MCF 10A (cell line): ENCODE results near the gene HIVEP1. TPM values are rescaled to one million over a fixed set of nuclear protein-coding genes. Genes with fewer than 3 reads are reported as not detected.

ENCODE experiments used
- BruUV-seq: library from RNA; stranded (reverse); fragments of 400-500 nt; replicated peaks from 2 replicates; lab custom pipeline; 2021; lab: Mats Ljungman, UMichigan
- CTCF ChIA-PET: fragments of 300-600 bp; sonication (Branson Sonifier 250); formaldehyde crosslinking; extraction: SDS; loops from one replicate; lab custom pipeline; 2021; ENCODE audit warnings: antibody characterized with exemption, inconsistent platforms; lab: Yijun Ruan, JAX
- POLR2A ChIA-PET: fragments of 300-600, 350-650 bp; sonication (Branson Sonifier 250); formaldehyde crosslinking; extraction: SDS; loops from one replicate; lab custom pipeline; 2020; ENCODE audit warnings: antibody characterized with exemption, inconsistent platforms; lab: Yijun Ruan, JAX
- DNase-seq: peaks from one replicate; pipeline ENCODE4 v3.0.0-alpha.2; 2018; ENCODE audit not compliant: unreplicated experiment
- H3K27ac Mint-ChIP-seq: one replicate; pipeline ENCODE4 v1.8.0; 2022; ENCODE audit warnings: mild to moderate bottlenecking, low read depth, mixed read lengths; ENCODE audit not compliant: unreplicated experiment
- H3K27me3 Mint-ChIP-seq: one replicate; pipeline ENCODE4 v1.8.0; 2022; ENCODE audit warnings: mixed read lengths; ENCODE audit not compliant: insufficient read depth, unreplicated experiment
- H3K36me3 Mint-ChIP-seq: one replicate; pipeline ENCODE4 v1.8.0; 2022; ENCODE audit warnings: mild to moderate bottlenecking, moderate library complexity, mixed read lengths; ENCODE audit not compliant: insufficient read depth, unreplicated experiment
- H3K4me1 Mint-ChIP-seq: one replicate; pipeline ENCODE4 v1.8.0; 2022; ENCODE audit warnings: mixed read lengths; ENCODE audit not compliant: insufficient read depth, unreplicated experiment
- H3K4me3 Mint-ChIP-seq: one replicate; pipeline ENCODE4 v1.8.0; 2022; ENCODE audit warnings: mild to moderate bottlenecking, moderate library complexity, mixed read lengths; ENCODE audit not compliant: unreplicated experiment
- H3K9me3 Mint-ChIP-seq: one replicate; pipeline ENCODE4 v1.8.0; 2022; ENCODE audit warnings: mixed read lengths; ENCODE audit not compliant: unreplicated experiment
- CTCF ChIP-seq: fragments of 200-600 bp; IDR thresholded peaks from one replicate; pipeline ENCODE4 v1.8.0; 2022; ENCODE audit warnings: antibody characterized with exemption, mild to moderate bottlenecking; ENCODE audit not compliant: unreplicated experiment
- intact Hi-C: fragments of 100-400 bp; cut with micrococcal nuclease; formaldehyde crosslinking; loops from 2 replicates; pipeline ENCODE4 v1.14.1; 2022
- total RNA-seq: library from RNA; stranded (reverse); gene quantifications from 2 replicates; pipeline ENCODE4 v1.2.3, GENCODE V29; 2022

Gene HIVEP1
- total RNA-seq, 1 experiment from 2014 or later: 19.1 TPM

- POLR2A ChIA-PET: interaction anchor here (1.0 kb wide), 1 partner anchor 370 kb away, joined by 3 read pairs; no protein-coding TSS in a partner anchor
- Mint-ChIP-seq H3K9me3 (no peaks in the 10 kb centered on the region), H3K27ac (no peak overlapping the region), H3K4me1 (peaks cover 8% of the 10 kb centered on the region), H3K27me3 (no peaks in the 10 kb centered on the region), H3K4me3 (no peak overlapping the region), H3K36me3 (no peaks in the 10 kb centered on the region)
- DNase-seq: no peak
- TF ChIP-seq CTCF: no peak
- no TSS peak for BruUV-seq
- intact Hi-C loops: no loop called here
- CTCF ChIA-PET: interaction anchor here (1.0 to 1.3 kb wide), 3 partner anchors 9 to 392 kb away, joined by 3 to 6 read pairs (median 4); no protein-coding TSS in a partner anchor
Observed at GRCh38 chr6:12047792-12048432, 35.8 kb downstream of the HIVEP1 start.

- no TSS peak for BruUV-seq
- no peak overlapping the region for H3K27ac Mint-ChIP-seq
- no peak overlapping the region for H3K4me3 Mint-ChIP-seq
Observed at GRCh38 chr6:12048609-12049008, 36.5 kb downstream of the HIVEP1 start.

GRCh38 chr6:12049165-12049564 lies 37.1 kb downstream of the HIVEP1 start:
- no peak for TF ChIP-seq CTCF
- POLR2A ChIA-PET: no interaction called here

More at GRCh38 chr6:12048609-12049008, 36.5 kb downstream of the HIVEP1 start:
- intact Hi-C loops: no loop called here
- Mint-ChIP-seq H3K36me3 (no peaks in the 10 kb centered on the region), H3K4me1 (peaks cover 8% of the 10 kb centered on the region), H3K9me3 (no peaks in the 10 kb centered on the region), H3K27me3 (no peaks in the 10 kb centered on the region)
- ChIA-PET CTCF (interaction anchor here (1.3 kb wide), 1 partner anchor 393 kb away, joined by 6 read pairs; no protein-coding TSS in a partner anchor), POLR2A (no interaction called here)
- no peak for DNase-seq
- no peak for TF ChIP-seq CTCF

GRCh38 chr6:12051861-12052368 lies 39.8 kb downstream of the HIVEP1 start:
- no peak for DNase-seq
- no TSS peak for BruUV-seq
- TF ChIP-seq CTCF: no peak
- intact Hi-C loops: no loop called here
- no peak overlapping the region for H3K4me3 Mint-ChIP-seq
- ChIA-PET POLR2A (interaction anchor here (1.1 kb wide), 1 partner anchor 11 kb away, joined by 3 read pairs; no protein-coding TSS in a partner anchor), CTCF (no interaction called here)
- H3K9me3 Mint-ChIP-seq: no peaks in the 10 kb centered on the region
- no peaks in the 10 kb centered on the region for H3K4me1 Mint-ChIP-seq
- H3K36me3 Mint-ChIP-seq: no peaks in the 10 kb centered on the region
- no peak overlapping the region for H3K27ac Mint-ChIP-seq
- no peaks in the 10 kb centered on the region for H3K27me3 Mint-ChIP-seq

More at GRCh38 chr6:12049165-12049564, 37.1 kb downstream of the HIVEP1 start:
- no peak for DNase-seq
- CTCF ChIA-PET: interaction anchor here (0.6 kb wide), 2 partner anchors 39 to 278 kb away, joined by 3 to 4 read pairs; no protein-coding TSS in a partner anchor
- intact Hi-C loops: no loop called here
- Mint-ChIP-seq H3K4me3 (no peak overlapping the region), H3K4me1 (peaks cover 8% of the 10 kb centered on the region), H3K27ac (no peak overlapping the region), H3K36me3 (no peaks in the 10 kb centered on the region), H3K9me3 (no peaks in the 10 kb centered on the region), H3K27me3 (no peaks in the 10 kb centered on the region)
- BruUV-seq: no TSS peak
